ENCODE data around the gene FAXDC2. TPM values are rescaled to one million over a fixed set of nuclear protein-coding genes. Genes with fewer than 3 reads are reported as not detected.

The FAXDC2 gene
- total RNA-seq, 2 donors from 2014 or later = 43.9 to 70.5 TPM

DNA sequence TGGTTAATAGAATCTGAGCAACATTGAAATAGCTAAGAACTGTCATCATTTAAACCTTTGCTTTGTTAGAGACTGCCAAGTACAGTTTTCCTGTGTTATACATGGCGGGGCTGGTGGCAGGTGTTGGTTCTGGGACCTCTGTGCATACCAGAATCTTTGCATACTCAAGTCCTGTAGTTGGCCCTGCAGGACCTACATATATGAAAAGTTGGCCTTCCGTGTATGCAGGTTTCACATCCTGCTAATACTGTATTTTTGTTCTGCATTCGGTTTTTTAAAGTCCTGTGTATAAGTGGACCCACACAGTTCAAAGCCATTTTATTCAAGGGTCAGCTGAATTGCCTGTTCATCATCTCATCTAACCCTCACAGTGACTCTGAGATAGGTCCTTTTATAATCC, 58.9 kb downstream of the FAXDC2 start:
- H3K9me3 ChIP-seq = no peaks in the 10 kb centered on the region
- H3K27me3 ChIP-seq (replicated peaks; ENCODE audit: insufficient read depth) = no peaks in the 10 kb centered on the region
- no peak overlapping the region for H3K4me3 ChIP-seq
- no peak for DNase-seq (ENCODE audit: low spot score)
- H3K4me1 ChIP-seq (ENCODE audit: control insufficient read depth in 1 of 2, low read depth in 2 of 2) = peaks cover 13 to 30% of the 10 kb centered on the region in 2 donors
- H3K36me3 ChIP-seq = peaks cover 23% of the 10 kb centered on the region
- ATAC-seq (ENCODE audit: insufficient number of reproducible peaks, low FRiP score, low read depth) = no peak
- H3K27ac ChIP-seq = no peak overlapping the region
- TF ChIP-seq, protein P1, sequence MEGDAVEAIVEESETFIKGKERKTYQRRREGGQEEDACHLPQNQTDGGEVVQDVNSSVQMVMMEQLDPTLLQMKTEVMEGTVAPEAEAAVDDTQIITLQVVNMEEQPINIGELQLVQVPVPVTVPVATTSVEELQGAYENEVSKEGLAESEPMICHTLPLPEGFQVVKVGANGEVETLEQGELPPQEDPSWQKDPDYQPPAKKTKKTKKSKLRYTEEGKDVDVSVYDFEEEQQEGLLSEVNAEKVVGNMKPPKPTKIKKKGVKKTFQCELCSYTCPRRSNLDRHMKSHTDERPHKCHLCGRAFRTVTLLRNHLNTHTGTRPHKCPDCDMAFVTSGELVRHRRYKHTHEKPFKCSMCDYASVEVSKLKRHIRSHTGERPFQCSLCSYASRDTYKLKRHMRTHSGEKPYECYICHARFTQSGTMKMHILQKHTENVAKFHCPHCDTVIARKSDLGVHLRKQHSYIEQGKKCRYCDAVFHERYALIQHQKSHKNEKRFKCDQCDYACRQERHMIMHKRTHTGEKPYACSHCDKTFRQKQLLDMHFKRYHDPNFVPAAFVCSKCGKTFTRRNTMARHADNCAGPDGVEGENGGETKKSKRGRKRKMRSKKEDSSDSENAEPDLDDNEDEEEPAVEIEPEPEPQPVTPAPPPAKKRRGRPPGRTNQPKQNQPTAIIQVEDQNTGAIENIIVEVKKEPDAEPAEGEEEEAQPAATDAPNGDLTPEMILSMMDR (IDR thresholded peaks at IDR 0.05) = no peak

DNA sequence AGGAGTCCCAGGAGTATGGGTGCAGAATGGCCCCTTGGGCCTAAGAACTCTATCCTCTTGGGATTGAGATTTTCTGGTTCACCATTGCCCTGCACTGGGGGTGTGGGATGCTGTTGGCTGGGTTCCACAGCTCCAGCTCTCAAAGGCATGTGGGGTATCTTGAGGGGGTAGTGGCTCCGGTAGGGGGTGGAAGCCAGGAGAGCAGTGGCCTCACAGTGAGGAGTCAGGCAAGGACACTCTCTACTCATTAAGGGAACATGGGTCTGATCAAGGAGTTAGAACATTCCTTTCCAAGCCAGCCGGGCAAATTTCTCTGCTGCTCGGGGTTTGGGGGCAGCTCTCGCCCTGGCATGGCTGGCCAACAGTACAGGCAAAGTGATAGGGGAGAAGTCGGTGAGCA, 62.2 kb downstream of the FAXDC2 start:
- H3K27ac ChIP-seq = no peak overlapping the region
- H3K36me3 ChIP-seq = peaks cover 18% of the 10 kb centered on the region
- no peaks in the 10 kb centered on the region for H3K9me3 ChIP-seq
- DNase-seq (ENCODE audit: low spot score) = no peak
- no peak for ATAC-seq (ENCODE audit: insufficient number of reproducible peaks, low FRiP score, low read depth)
- TF ChIP-seq, protein P1 (IDR thresholded peaks at IDR 0.05) = no peak
- peaks cover 18 to 55% of the 10 kb centered on the region in 2 donors for H3K4me1 ChIP-seq (ENCODE audit: control insufficient read depth in 1 of 2, low read depth in 2 of 2)
- no peak overlapping the region for H3K4me3 ChIP-seq
- H3K27me3 ChIP-seq (replicated peaks; ENCODE audit: insufficient read depth) = no peaks in the 10 kb centered on the region

DNA sequence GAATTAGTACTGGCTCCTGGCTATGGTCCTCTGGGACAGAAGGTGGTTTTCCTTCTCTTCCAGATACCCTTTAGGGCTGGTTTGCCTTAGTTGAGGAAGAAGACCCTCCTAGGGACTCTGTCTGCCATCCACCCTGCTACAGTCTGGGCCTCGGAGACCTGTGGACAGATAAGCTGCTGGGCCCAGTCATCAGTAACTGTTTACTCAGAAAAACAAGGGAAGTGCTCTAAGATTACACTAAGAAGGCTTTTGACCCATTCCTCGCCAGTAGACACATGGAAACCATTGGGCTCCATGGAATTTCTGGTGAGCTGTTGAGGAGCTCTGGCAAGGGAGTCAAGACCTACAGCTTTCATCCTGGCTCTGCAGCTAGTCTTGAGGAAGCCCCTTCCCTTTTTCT, 64.0 kb downstream of the FAXDC2 start:
- DNase-seq (ENCODE audit: low spot score) (no peak), ATAC-seq (ENCODE audit: insufficient number of reproducible peaks, low FRiP score, low read depth) (no peak)
- H3K4me1 ChIP-seq (ENCODE audit: control insufficient read depth in 1 of 2, low read depth in 2 of 2) = peaks cover 35 to 73% of the 10 kb centered on the region in 2 donors
- no peaks in the 10 kb centered on the region for H3K27me3 ChIP-seq (replicated peaks; ENCODE audit: insufficient read depth)
- no peak overlapping the region for H3K27ac ChIP-seq
- TF ChIP-seq, protein P1 (IDR thresholded peaks at IDR 0.05) = no peak
- H3K9me3 ChIP-seq = no peaks in the 10 kb centered on the region
- peaks cover 3% of the 10 kb centered on the region for H3K36me3 ChIP-seq
- H3K4me3 ChIP-seq = no peak overlapping the region

DNA sequence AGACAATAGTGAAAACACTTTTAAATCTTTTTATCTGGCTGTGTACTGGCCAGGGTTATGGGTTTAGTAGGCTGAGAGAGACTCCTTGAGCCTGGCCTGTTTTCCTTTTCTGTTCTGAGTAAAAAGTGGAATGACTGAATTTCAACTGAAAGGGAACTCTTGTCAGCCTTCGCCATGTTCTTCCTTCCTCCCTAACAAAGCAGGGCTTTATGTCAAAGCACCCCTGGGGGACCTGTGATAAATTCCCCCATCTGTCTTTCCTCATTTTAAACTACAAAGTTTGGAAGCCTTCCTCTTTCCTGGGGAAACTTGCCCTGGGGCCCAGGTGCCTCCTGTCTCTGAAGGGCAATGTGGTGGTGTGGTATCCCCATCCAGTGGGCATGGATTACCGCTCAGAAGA, 65.5 kb downstream of the FAXDC2 start:
- TF ChIP-seq, protein P1 (IDR thresholded peaks at IDR 0.05) = no peak
- H3K27me3 ChIP-seq (replicated peaks; ENCODE audit: insufficient read depth) = no peaks in the 10 kb centered on the region
- H3K27ac ChIP-seq = no peak overlapping the region
- no peaks in the 10 kb centered on the region for H3K9me3 ChIP-seq
- H3K4me3 ChIP-seq = no peak overlapping the region
- ATAC-seq (ENCODE audit: insufficient number of reproducible peaks, low FRiP score, low read depth) (no peak), DNase-seq (ENCODE audit: low spot score) (no peak)
- H3K36me3 ChIP-seq = no peaks in the 10 kb centered on the region
- peaks cover 35 to 86% of the 10 kb centered on the region in 2 donors for H3K4me1 ChIP-seq (ENCODE audit: control insufficient read depth in 1 of 2, low read depth in 2 of 2)

DNA sequence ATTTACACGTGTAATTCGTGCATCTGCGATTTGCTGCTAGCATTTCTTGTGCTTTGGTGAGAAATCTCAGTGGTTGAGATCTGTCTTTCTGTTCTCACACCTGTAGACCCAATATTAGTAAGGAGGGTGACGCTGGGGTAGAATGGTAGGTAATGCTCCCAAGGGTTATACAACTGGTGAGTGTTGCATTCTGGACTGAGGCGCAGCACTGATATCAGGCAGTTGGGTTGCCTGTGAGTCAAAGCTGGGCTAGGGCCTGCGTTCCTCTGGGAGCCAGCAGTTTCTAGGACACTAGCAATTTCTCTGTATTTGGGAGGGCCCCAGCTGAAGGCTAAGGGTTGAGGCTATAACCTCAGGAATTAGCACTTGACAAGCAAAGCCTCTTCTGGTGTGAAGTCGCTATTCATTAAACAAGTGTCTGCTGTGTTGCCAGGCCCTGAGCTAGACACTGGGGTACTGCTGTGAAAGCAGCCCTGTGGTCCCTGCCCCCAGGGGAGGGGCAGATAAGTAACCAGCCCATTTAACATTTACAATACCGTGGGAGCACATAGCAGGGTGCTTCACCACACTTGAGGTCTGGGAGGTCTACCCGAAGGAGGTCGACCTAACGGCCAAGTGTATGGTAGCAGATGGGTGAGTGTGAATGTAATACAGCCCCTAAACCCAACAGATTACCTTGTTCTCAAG, 66.5 kb downstream of the FAXDC2 start:
- Histone ChIP-seq H3K36me3 (no peaks in the 10 kb centered on the region), H3K27ac (no peak overlapping the region), H3K4me3 (no peak overlapping the region), H3K27me3 (replicated peaks; ENCODE audit: insufficient read depth) (no peaks in the 10 kb centered on the region), H3K9me3 (no peaks in the 10 kb centered on the region), H3K4me1 (ENCODE audit: control insufficient read depth in 1 of 2, low read depth in 2 of 2) (peaks cover 35 to 95% of the 10 kb centered on the region in 2 donors)
- TF ChIP-seq, protein P1 (IDR thresholded peaks at IDR 0.05) = no peak
- DNase-seq (ENCODE audit: low spot score) (no peak), ATAC-seq (ENCODE audit: insufficient number of reproducible peaks, low FRiP score, low read depth) (no peak)

All from thoracic aorta (tissue), 2 donors.